Non-pigmented ciliary epithelial cell (primary cell): ENCODE results near the gene CCDC78.

Experiments
- DNase-seq: peaks from one replicate; pipeline ENCODE4 v3.0.0-alpha.2; 2010; ENCODE audit warnings: low read depth

CCDC78 gene

GRCh38 chr16:678209-678857, 47.9 kb downstream of the CCDC78 start:
- DNase-seq = no peak

DNA sequence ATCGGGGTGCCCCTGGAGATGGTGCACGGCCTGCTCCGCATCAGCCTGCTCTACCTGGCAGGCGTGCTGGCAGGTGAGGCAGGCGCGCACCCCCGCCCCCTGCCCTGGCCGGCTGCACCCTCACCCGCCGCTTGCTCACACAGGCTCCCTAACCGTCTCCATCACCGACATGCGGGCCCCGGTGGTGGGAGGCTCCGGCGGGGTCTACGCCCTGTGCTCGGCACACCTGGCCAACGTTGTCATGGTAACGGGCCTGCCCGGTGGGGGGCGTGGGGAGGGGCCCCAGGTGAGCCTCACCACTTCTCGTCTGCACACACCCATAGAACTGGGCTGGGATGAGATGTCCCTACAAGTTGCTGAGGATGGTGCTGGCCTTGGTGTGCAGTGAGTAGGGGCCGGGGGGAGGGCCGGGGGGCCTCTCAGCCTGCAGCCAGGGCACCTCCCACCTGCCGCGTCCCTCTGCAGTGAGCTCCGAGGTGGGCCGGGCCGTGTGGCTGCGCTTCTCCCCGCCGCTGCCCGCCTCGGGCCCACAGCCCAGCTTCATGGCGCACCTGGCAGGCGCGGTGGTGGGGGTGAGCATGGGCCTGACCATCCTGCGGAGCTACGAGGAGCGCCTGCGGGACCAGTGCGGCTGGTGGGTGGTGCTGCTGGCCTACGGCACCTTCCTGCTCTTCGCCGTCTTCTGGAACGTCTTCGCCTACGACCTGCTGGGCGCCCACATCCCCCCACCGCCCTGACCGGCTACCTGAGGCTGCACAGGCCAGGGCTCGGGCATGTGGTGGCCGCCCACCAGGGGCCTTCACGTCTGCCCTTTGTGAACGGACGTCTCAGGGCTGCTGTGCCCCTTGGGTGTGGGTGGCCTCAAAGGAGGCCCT, 48.7 kb downstream of the CCDC78 start:
- no peak for DNase-seq

DNA sequence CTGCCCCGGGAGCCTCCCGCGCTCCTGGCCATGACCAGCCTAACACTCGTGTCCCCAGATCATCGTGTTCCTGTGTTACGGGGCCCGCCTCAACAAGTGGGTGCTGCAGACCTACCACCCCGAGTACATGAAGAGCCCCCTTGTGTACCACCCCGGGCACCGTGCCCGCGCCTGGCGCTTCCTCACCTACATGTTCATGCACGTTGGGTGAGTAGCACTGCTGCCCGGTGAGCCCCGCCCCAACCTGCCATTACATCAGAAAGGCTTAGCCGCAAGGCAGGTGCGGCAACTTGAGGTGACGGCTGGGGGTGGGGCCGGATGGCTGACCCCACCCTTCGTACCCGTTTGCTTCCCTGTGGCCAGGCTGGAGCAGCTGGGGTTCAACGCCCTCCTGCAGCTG, 49.3 kb downstream of the CCDC78 start:
- DNase-seq = no peak

DNA sequence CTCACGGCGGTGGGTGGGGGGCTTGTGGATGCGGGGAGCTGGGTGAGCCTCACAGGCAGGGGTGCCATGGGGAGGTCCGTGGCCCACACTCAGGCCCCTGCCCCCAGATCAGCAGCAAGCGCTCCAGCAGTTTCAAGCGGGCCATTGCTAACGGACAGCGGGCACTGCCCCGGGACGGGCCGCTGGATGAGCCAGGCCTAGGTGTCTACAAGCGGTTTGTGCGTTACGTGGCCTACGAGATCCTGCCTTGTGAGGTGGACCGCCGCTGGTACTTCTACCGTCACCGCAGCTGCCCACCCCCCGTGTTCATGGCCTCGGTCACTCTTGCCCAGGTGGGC, 49.7 kb downstream of the CCDC78 start:
- no peak for DNase-seq

DNA sequence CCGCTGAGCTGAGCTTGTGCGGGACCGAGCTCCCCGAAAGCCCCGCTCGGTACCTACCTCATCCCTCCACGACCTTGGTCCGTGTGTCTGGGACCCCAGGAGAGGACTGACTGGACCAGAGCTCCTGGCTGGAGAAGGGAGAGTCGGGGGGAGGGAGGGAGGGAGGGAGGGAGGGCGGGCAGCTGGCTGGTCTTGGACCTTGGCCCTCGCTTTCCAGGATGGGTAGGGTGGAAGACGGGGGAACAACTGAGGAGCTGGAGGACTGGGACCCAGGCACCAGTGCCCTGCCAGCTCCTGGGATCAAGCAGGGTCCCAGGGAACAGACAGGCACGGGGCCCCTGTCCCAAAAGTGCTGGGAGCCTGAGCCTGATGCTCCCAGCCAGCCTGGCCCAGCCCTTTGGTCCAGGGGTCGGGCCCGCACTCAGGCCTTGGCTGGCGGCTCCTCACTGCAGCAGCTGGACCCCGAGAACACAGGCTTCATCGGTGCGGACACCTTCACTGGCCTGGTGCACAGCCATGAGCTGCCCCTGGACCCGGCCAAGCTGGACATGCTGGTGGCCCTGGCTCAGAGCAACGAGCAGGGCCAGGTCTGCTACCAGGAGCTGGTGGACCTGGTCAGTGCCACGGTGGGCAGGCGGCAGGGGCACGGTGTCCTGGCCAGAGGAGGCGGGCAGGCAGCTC, 50.2 kb downstream of the CCDC78 start:
- no peak for DNase-seq

- no peak for DNase-seq
Observed at GRCh38 chr16:674968-675883, 51.0 kb downstream of the CCDC78 start, which contains the start of gene RHBDL1. TSS of gene RHBDL1 (plus strand) at chr16:675671. CDS start at chr16:675791, 120 bp downstream.

DNA sequence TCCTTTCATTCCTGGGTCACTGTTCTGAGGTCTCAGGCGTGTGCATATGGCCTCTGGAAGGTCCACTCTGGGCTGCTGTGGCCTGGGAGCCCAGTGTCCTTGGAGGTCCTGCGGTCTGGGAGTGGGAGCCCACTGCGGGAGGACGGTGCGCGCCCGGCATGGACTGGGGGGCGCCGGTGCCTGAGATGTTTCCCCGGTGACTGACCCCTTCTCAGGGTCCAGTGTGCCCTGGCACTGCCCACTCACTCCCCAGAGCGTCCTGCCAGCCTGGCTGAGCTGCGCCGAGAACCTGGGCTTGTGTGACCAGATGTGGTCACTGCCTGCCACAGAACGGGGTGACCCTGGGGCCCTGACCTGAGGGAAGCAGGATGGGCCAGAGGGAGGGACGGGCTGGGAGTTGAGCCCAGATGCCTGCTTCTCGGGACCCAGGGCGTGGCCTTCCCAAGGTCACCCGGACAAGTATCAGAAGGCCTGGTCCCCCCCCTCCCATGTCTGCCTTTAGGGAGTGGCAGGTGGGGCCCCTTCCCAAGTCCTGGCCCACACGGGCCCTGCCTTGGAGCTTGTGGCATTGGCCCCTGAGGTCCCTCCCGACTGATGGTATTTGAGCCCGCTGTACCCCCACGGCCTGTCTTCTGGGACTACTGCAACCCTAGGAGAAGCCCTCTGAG, 51.9 kb downstream of the CCDC78 start:
- DNase-seq = no peak

DNA sequence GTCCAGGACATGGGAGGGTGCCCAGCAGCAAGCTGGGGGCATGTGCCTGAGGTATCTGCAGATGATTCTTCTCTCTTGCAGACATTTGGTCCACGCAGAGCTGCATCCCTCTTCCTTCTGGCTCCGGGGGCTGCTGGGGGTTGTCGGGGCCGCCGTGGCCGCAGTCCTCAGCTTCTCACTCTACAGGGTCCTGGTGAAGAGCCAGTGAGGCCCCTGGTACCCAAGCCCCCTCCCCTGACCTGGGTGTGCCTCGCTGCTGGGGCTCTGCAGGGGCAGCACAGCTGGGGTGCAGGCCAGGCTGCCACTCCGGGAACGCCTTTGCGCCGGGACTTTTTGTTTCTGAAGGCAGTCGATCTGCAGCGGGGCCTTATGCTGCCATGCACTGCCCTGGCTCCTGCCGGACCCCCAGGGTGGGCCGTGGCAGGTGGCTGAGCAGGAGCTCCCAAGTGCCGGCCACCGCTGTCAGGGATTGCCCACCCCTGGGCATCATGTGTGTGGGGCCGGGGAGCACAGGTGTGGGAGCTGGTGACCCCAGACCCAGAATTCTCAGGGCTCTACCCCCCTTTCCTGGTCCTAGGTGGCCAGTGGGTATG, 52.7 kb downstream of the CCDC78 start:
- DNase-seq = no peak

DNA sequence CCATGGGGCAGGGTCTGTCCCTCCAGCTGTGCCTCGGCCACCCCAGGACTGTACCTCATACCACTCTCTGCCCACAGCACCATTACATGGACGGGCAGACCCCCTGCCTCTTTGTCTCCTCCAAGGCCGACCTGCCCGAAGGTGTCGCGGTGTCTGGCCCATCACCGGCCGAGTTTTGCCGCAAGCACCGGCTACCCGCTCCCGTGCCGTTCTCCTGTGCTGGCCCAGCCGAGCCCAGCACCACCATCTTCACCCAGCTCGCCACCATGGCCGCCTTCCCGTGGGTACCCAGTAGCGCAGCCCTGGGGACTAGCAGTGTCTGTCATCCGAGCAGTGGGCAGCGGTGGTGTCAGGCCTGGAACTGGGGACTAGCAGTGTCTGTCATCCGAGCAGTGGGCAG, 53.4 kb downstream of the CCDC78 start:
- no peak for DNase-seq
